Measurements from ENCODE around the gene VAPA.

Gene VAPA

DNA sequence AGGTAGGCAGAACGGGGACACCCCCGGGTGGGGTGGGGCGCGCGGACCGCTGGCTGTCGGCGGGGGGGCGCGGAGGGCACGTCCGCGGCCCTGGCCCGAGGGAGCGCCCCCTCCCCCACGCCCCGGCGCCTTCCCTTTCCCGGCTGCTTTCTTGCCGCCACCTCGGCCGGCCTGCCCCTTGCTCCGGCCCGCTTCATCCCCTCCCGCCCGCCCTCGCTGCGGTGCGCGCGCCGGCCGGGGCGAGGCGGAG, 443 bp downstream of the VAPA start:
- Histone ChIP-seq H2AFZ (ENCODE audit: low read depth) (peak overlapping the region; percentile 72), H3K79me2 (ENCODE audit: insufficient read depth, low read depth) (peaks cover 47% of the 10 kb centered on the region), H3K36me3 (ENCODE audit: insufficient read depth) (no peaks in the 10 kb centered on the region), H3K4me2 (no peak overlapping the region; the same call in 1 of the 2 replicates), H4K20me1 (ENCODE audit: insufficient read depth) (peaks cover 36% of the 10 kb centered on the region), H3K9ac (peak overlapping the region; percentile 91), H3K27me3 (ENCODE audit: insufficient read depth, low read depth) (no peaks in the 10 kb centered on the region), H3K27ac (peak overlapping the region; percentile 90), H3K4me1 (ENCODE audit: low read depth, poor library complexity, severe bottlenecking) (peaks cover 38% of the 10 kb centered on the region), H3K4me3 (IDR thresholded peaks at IDR 0.05; ENCODE audit: insufficient read depth, low read depth, low read length) (no peak overlapping the region)
- TF ChIP-seq, protein P1, sequence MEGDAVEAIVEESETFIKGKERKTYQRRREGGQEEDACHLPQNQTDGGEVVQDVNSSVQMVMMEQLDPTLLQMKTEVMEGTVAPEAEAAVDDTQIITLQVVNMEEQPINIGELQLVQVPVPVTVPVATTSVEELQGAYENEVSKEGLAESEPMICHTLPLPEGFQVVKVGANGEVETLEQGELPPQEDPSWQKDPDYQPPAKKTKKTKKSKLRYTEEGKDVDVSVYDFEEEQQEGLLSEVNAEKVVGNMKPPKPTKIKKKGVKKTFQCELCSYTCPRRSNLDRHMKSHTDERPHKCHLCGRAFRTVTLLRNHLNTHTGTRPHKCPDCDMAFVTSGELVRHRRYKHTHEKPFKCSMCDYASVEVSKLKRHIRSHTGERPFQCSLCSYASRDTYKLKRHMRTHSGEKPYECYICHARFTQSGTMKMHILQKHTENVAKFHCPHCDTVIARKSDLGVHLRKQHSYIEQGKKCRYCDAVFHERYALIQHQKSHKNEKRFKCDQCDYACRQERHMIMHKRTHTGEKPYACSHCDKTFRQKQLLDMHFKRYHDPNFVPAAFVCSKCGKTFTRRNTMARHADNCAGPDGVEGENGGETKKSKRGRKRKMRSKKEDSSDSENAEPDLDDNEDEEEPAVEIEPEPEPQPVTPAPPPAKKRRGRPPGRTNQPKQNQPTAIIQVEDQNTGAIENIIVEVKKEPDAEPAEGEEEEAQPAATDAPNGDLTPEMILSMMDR (conservative IDR thresholded peaks at IDR 0.05; ENCODE audit: low read depth, low read length) = no peak

DNA sequence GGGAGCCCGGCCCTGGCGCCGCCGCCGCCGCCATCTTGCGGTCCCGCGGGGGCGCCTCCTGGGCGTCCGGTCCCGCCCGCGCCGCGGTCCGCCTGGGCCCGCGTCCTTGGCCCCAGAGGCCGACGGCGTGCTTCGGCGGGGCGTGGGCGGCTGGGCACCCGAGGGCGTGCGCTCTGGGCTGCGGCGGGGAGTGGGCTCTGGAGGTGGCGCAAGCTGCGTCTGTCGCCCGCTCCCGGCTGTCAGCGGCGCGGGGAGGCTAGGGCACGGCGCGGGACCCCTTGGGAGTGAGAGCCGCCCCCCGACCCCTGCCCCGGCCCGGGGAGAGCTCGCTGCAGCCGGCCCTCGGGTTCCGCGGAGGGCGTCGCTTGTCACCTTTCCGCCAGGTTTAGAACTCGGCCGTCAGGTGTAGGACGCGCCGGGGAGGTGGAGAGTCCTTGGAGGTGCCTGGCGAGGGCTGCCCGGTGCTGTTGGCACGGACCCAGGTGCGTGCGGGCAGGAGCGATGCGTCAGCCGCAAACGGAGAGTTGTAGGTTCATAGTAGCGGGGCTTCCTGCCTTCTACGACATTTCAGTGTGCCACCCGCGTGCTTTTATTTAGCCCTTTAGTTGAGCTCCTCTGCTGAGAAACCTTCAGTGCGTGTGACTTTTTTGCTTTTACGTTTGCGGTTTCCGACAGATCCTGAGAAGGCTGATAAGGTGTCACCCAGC, 921 bp downstream of the VAPA start:
- peaks cover 43% of the 10 kb centered on the region for H3K4me1 ChIP-seq (ENCODE audit: low read depth, poor library complexity, severe bottlenecking)

DNA sequence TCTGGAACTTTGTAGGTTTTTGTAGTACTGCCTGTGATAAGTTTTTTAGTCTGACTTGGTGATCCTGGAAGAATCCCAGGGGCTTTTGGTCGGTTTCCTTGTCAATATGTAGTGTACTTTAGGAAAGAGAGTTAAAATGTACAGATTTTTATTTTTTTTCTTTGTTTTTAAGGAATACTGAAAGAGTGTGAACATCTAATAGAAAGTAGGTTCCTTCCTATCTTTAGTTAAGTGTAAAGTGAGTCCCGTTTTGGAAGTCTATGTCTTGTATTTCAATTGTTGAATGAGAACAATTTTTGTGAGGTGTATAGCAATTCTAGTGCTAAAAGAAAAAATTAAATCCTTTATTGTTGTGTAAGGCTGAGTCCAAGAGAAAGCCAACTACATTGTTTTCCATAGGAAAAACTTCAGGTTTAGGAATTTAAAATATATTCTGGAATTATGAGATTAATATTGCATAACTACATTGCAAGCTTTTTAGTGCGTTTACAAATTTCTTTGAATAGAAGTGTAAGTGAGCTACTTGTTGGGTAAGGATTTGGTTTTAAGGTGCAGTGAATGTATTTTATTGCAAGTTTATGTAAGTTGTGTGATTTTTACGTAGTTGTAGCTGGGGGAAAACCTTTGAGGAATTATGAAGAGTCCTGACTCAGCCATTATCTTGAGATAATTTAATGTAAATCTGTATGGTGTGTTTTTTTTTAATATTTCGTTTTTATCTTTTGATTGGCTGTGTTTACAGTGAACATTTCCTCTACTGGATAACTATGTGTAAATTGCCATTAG, 1.7 kb downstream of the VAPA start:
- H4K20me1 ChIP-seq (ENCODE audit: insufficient read depth) = peaks cover 46% of the 10 kb centered on the region
- peaks cover 59% of the 10 kb centered on the region for H3K79me2 ChIP-seq (ENCODE audit: insufficient read depth, low read depth)
- no peaks in the 10 kb centered on the region for H3K27me3 ChIP-seq (ENCODE audit: insufficient read depth, low read depth)
- peak overlapping the region; percentile 90 for H3K27ac ChIP-seq
- peaks cover 48% of the 10 kb centered on the region for H3K4me1 ChIP-seq (ENCODE audit: low read depth, poor library complexity, severe bottlenecking)
- H2AFZ ChIP-seq (ENCODE audit: low read depth) = no peak overlapping the region
- H3K4me3 ChIP-seq (IDR thresholded peaks at IDR 0.05; ENCODE audit: insufficient read depth, low read depth, low read length) = no peak overlapping the region
- no peaks in the 10 kb centered on the region for H3K36me3 ChIP-seq (ENCODE audit: insufficient read depth)
- TF ChIP-seq, protein P1 (conservative IDR thresholded peaks at IDR 0.05; ENCODE audit: low read depth, low read length) = no peak
- H3K9ac ChIP-seq = peak overlapping the region; percentile 84
- H3K4me2 ChIP-seq = peak overlapping the region; percentile 63

More for the DNA sequence above, 921 bp downstream of the VAPA start:
- Histone ChIP-seq H3K79me2 (ENCODE audit: insufficient read depth, low read depth) (peaks cover 51% of the 10 kb centered on the region), H3K4me2 (peak overlapping the region; percentile 63), H3K36me3 (ENCODE audit: insufficient read depth) (no peaks in the 10 kb centered on the region), H3K9ac (peak overlapping the region; percentile 84), H4K20me1 (ENCODE audit: insufficient read depth) (peaks cover 41% of the 10 kb centered on the region), H3K4me3 (IDR thresholded peaks at IDR 0.05; ENCODE audit: insufficient read depth, low read depth, low read length) (no peak overlapping the region), H3K27ac (peak overlapping the region; percentile 90), H3K27me3 (ENCODE audit: insufficient read depth, low read depth) (no peaks in the 10 kb centered on the region), H2AFZ (ENCODE audit: low read depth) (0 out of 2 replicates have a peak overlapping the region, but pooled peaks have one; percentile 11)
- TF ChIP-seq, protein P1 (conservative IDR thresholded peaks at IDR 0.05; ENCODE audit: low read depth, low read length) = no peak

DNA sequence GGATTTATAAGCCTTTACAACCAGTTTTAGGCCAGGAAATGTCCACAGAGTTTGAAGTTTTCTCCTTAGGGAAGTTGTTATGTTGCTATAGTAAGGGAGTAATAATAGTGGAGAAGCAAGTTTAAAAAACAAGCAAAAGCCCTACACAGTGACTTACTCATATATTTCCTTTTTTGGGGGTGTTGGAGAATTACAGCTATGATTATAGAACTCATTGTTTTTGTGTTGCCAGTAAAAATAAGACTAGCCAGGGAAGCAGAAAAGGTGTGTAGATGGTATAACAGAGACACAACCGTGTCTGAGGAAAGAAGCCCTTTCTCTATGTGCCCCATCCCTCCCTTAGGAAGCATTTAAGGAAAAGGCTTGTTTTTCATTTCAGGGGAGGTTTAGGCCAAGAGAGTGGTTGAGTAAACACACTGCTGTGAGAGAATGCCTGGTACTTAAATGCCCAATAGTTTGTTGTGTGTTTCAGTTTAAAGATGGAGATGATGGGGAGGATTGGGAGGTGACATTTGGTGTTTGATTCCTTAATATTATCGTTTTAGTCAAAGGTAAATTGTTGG, 2.3 kb downstream of the VAPA start:
- Histone ChIP-seq H3K4me2 (peak overlapping the region; percentile 63), H3K27ac (peak overlapping the region; percentile 90; the same call in 1 of the 2 replicates), H3K4me3 (IDR thresholded peaks at IDR 0.05; ENCODE audit: insufficient read depth, low read depth, low read length) (no peak overlapping the region), H3K79me2 (ENCODE audit: insufficient read depth, low read depth) (peaks cover 66% of the 10 kb centered on the region), H3K36me3 (ENCODE audit: insufficient read depth) (no peaks in the 10 kb centered on the region), H3K9ac (peak overlapping the region; percentile 84; the same call in 1 of the 2 replicates), H3K27me3 (ENCODE audit: insufficient read depth, low read depth) (no peaks in the 10 kb centered on the region), H4K20me1 (ENCODE audit: insufficient read depth) (peaks cover 52% of the 10 kb centered on the region), H3K4me1 (ENCODE audit: low read depth, poor library complexity, severe bottlenecking) (peaks cover 55% of the 10 kb centered on the region), H2AFZ (ENCODE audit: low read depth) (no peak overlapping the region)
- TF ChIP-seq, protein P1 (conservative IDR thresholded peaks at IDR 0.05; ENCODE audit: low read depth, low read length) = no peak

Data from KMS-11 (cell line).